Measurements from ENCODE around the gene UBE2D3.
"Not testable (repeated sequence)": the region's sequence is repeated elsewhere in the genome, so short reads cannot be mapped to it uniquely, and the experiment has no call there.

Gene UBE2D3

GRCh38 chr4:102826890-102827673 is at the start of gene UBE2D3:
Gene UBE2D3 (minus strand): TSS chr4:102827551. CDS start chr4:102826508, 1,043 bp downstream.
- peak; percentile 92 for DNase-seq (ENCODE audit: low read depth)

GRCh38 chr4:102871772-102872171 is 44.4 kb upstream of the UBE2D3 start:
- DNase-seq (ENCODE audit: low read depth) = no peak

GRCh38 chr4:102869569-102870197 is 42.3 kb upstream of the UBE2D3 start:
- no peak for DNase-seq (ENCODE audit: low read depth)

- peak; percentile 93 for DNase-seq (ENCODE audit: low read depth)
Measured at GRCh38 chr4:102868781-102869568, 41.6 kb upstream of the UBE2D3 start, which contains the start of gene CISD2. Gene CISD2 (plus strand): TSS chr4:102868992. CDS start chr4:102869085, 93 bp downstream.

- DNase-seq (ENCODE audit: low read depth) = peak; percentile 6
Measured at GRCh38 chr4:102868153-102868780, 40.9 kb upstream of the UBE2D3 start.

- no peak for DNase-seq (ENCODE audit: low read depth)
Measured at GRCh38 chr4:102867278-102868152, 40.2 kb upstream of the UBE2D3 start.

- not testable (repeated sequence) for DNase-seq (ENCODE audit: low read depth)
Measured at GRCh38 chr4:102865327-102865726, 38.0 kb upstream of the UBE2D3 start.

- DNase-seq (ENCODE audit: low read depth) = no peak
Measured at GRCh38 chr4:102862747-102863146, 35.4 kb upstream of the UBE2D3 start.

- DNase-seq (ENCODE audit: low read depth) = no peak
Measured at GRCh38 chr4:102862016-102862415, 34.7 kb upstream of the UBE2D3 start.

- no peak for DNase-seq (ENCODE audit: low read depth)
Measured at GRCh38 chr4:102860611-102861324, 33.4 kb upstream of the UBE2D3 start.

GRCh38 chr4:102858828-102859464 is 31.6 kb upstream of the UBE2D3 start:
- DNase-seq (ENCODE audit: low read depth) = no peak

GRCh38 chr4:102850370-102850769 is 23.0 kb upstream of the UBE2D3 start:
- no peak for DNase-seq (ENCODE audit: low read depth)

- no peak for DNase-seq (ENCODE audit: low read depth)
Measured at GRCh38 chr4:102849579-102850104, 22.3 kb upstream of the UBE2D3 start.

GRCh38 chr4:102847687-102848086 is 20.3 kb upstream of the UBE2D3 start:
- DNase-seq (ENCODE audit: low read depth) = no peak

GRCh38 chr4:102843938-102844337 is 16.6 kb upstream of the UBE2D3 start:
- DNase-seq (ENCODE audit: low read depth) = no peak

- DNase-seq (ENCODE audit: low read depth) = no peak
Measured at GRCh38 chr4:102843273-102843672, 15.9 kb upstream of the UBE2D3 start.

- no peak for DNase-seq (ENCODE audit: low read depth)
Measured at GRCh38 chr4:102842367-102842766, 15.0 kb upstream of the UBE2D3 start.

GRCh38 chr4:102836596-102836995 is 9.2 kb upstream of the UBE2D3 start:
- no peak for DNase-seq (ENCODE audit: low read depth)

GRCh38 chr4:102832667-102833066 is 5.3 kb upstream of the UBE2D3 start:
- DNase-seq (ENCODE audit: low read depth) = no peak

GRCh38 chr4:102832105-102832504 is 4.8 kb upstream of the UBE2D3 start:
- no peak for DNase-seq (ENCODE audit: low read depth)
